Activated T-cell treated with anti-CD3 and anti-CD28 coated beads, Interleukin-2, amount 50 U/mL, for 48 hours (primary cell): Measurements from ENCODE around the gene DLG5.

Experiments used
- DNase-seq, 2 experiments: peaks; one replicate each; pipeline ENCODE4 v3.0.0-alpha.2; 2020

The DLG5 gene

GRCh38 chr10:77890097-77890496 lies 36.5 kb downstream of the DLG5 start:
- no peak for DNase-seq

- DNase-seq = no peak
These were observed 37.2 kb downstream of the DLG5 start for GRCh38 chr10:77889277-77889903.

- DNase-seq = no peak
These were observed 38.2 kb downstream of the DLG5 start for GRCh38 chr10:77888356-77888703.

- no peak for DNase-seq
These were observed 38.8 kb downstream of the DLG5 start for GRCh38 chr10:77887631-77888355.

- no peak for DNase-seq
These were observed 39.7 kb downstream of the DLG5 start for GRCh38 chr10:77886795-77887355.

- DNase-seq = no peak
These were observed 42.4 kb downstream of the DLG5 start for GRCh38 chr10:77884181-77884580.

- DNase-seq = no peak
These were observed 44.9 kb downstream of the DLG5 start for GRCh38 chr10:77881636-77882035.

- DNase-seq = no peak
These were observed 45.3 kb downstream of the DLG5 start for GRCh38 chr10:77881222-77881621.

GRCh38 chr10:77879710-77880109 lies 46.8 kb downstream of the DLG5 start:
- no peak for DNase-seq

GRCh38 chr10:77879065-77879464 lies 47.5 kb downstream of the DLG5 start:
- DNase-seq = no peak

- DNase-seq = peak; percentile 21 to 26
These were observed 48.9 kb downstream of the DLG5 start for GRCh38 chr10:77877441-77878344.

GRCh38 chr10:77875730-77876129 lies 50.8 kb downstream of the DLG5 start:
- DNase-seq = no peak

GRCh38 chr10:77874872-77875271 lies 51.7 kb downstream of the DLG5 start:
- DNase-seq = no peak

- peak; percentile 62 to 74 for DNase-seq
These were observed 52.8 kb downstream of the DLG5 start for GRCh38 chr10:77873536-77874380.

- DNase-seq = no peak
These were observed 53.5 kb downstream of the DLG5 start for GRCh38 chr10:77872947-77873535.

- no peak for DNase-seq
These were observed 54.2 kb downstream of the DLG5 start for GRCh38 chr10:77872151-77872946.

GRCh38 chr10:77869626-77870420 lies 56.7 kb downstream of the DLG5 start:
- DNase-seq = no peak

- DNase-seq = no peak
These were observed 58.0 kb downstream of the DLG5 start for GRCh38 chr10:77868523-77868922.

- DNase-seq = no peak
These were observed 59.3 kb downstream of the DLG5 start for GRCh38 chr10:77867124-77867719.

GRCh38 chr10:77866598-77866997 lies 60.0 kb downstream of the DLG5 start:
- no peak for DNase-seq
